ENCODE data around the gene COMMD10.

DNA sequence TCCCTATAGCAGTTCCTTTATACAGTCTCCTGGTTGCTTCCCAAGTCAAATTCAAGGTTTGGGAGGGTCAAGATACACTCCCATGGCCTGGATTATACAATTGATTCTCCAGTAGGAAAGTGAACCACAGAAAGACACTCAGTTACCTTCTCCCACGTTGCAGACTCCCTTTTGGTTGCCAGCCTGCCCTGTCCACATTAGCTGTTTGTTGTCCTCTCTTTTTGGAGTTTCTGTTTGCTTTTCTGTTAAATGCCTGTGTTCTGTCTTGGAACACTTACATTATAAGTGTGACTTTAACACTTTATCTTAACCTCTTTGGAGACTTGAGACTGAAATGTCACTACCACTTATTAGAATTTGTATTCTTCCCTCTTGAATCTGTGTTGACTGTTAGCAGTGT, 30.3 kb downstream of the COMMD10 start:
- TF ChIP-seq, protein P1, sequence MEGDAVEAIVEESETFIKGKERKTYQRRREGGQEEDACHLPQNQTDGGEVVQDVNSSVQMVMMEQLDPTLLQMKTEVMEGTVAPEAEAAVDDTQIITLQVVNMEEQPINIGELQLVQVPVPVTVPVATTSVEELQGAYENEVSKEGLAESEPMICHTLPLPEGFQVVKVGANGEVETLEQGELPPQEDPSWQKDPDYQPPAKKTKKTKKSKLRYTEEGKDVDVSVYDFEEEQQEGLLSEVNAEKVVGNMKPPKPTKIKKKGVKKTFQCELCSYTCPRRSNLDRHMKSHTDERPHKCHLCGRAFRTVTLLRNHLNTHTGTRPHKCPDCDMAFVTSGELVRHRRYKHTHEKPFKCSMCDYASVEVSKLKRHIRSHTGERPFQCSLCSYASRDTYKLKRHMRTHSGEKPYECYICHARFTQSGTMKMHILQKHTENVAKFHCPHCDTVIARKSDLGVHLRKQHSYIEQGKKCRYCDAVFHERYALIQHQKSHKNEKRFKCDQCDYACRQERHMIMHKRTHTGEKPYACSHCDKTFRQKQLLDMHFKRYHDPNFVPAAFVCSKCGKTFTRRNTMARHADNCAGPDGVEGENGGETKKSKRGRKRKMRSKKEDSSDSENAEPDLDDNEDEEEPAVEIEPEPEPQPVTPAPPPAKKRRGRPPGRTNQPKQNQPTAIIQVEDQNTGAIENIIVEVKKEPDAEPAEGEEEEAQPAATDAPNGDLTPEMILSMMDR (IDR thresholded peaks at IDR 0.05): no peak
- TF ChIP-seq POLR2A (IDR thresholded peaks at IDR 0.05): no peak
- no peak for TF ChIP-seq EP300 (IDR thresholded peaks at IDR 0.05)
